HCT116 (cell line): ENCODE data around the gene SENP8. TPM values are rescaled to one million over a fixed set of nuclear protein-coding genes. Genes with fewer than 3 reads are reported as not detected.

ENCODE experiments used
- ATAC-seq: fragments of 200-7000 bp; cut with Tn5 transposase; 2 replicates; pipeline ENCODE4 v1.9.1; 2020; ENCODE audit warnings: mild to moderate bottlenecking, moderate library complexity
- BruUV-seq: library from RNA; stranded (reverse); fragments of 400-500 nt; replicated peaks from 2 replicates; lab custom pipeline; 2021; lab: Mats Ljungman, UMichigan
- CTCF ChIA-PET: fragments of 300-600 bp; sonication (Branson Sonifier 250); formaldehyde crosslinking; loops from one replicate; lab custom pipeline; 2021; ENCODE audit warnings: antibody characterized with exemption; lab: Charles Lee
- POLR2A ChIA-PET: fragments of 300-600, 350-600 bp; sonication (Branson Sonifier 250); formaldehyde crosslinking; loops from one replicate; lab custom pipeline; 2021; ENCODE audit warnings: antibody characterized with exemption; lab: Charles Lee
- RAD21 ChIA-PET, 2 experiments: fragments of 300-600 bp; sonication (Branson Sonifier 250); formaldehyde crosslinking; loops; one replicate each; lab custom pipeline; 2023; ENCODE audit warnings: low total read pairs in 2 of 2; ENCODE audit not compliant: uncharacterized antibody in 2 of 2, unreplicated experiment in 2 of 2, low non-redundant PET in 1 of 2; lab: Charles Lee
- DNase-seq: peaks from one replicate; pipeline ENCODE4 v3.0.0-alpha.2; 2010; ENCODE audit warnings: low read depth, low spot score
- H2AFZ ChIP-seq: fragments of 200-600 bp; shearing (Covaris generic), sonication (generic); 2 replicates; pipeline ENCODE4 v1.6.1; 2017; ENCODE audit warnings: low read depth, mixed run types, mixed read lengths, antibody characterized with exemption, low read length; ENCODE audit not compliant: poor library complexity, severe bottlenecking
- H3K27ac ChIP-seq: 2 replicates; pipeline ENCODE4 v1.5.1; 2012; ENCODE audit warnings: low read depth, low read length
- H3K27me3 ChIP-seq: fragments of 200-600 bp; sonication (generic); 2 replicates; pipeline ENCODE4 v1.6.1; 2016; ENCODE audit warnings: mixed run types, low read length, mixed read lengths; ENCODE audit not compliant: insufficient read depth
- H3K36me3 ChIP-seq, 2 experiments: fragments of 200-500 bp in 1 of 2; fragments of 200-600 bp in 1 of 2; sonication (Bioruptor generic) in 1 of 2; sonication (generic) in 1 of 2; 2 replicates each; pipeline versions ENCODE4 v1.5.1 to v1.6.1; 2014 to 2016; ENCODE audit warnings: low read length in 2 of 2, inconsistent platforms in 1 of 2, mixed read lengths in 1 of 2, mixed run types in 1 of 2; ENCODE audit not compliant: insufficient read depth in 2 of 2, control insufficient read depth in 1 of 2
- H3K4me1 ChIP-seq, 2 experiments: fragments of 200-600 bp in 1 of 2; sonication (generic) in 1 of 2; 2 replicates each; pipeline versions ENCODE4 v1.5.1 to v1.6.1; 2012 to 2017; ENCODE audit warnings: low read length in 2 of 2, inconsistent platforms in 1 of 2, mild to moderate bottlenecking in 1 of 2, mixed read lengths in 1 of 2, mixed run types in 1 of 2, moderate library complexity in 1 of 2; ENCODE audit not compliant: insufficient read depth in 2 of 2, control insufficient read depth in 1 of 2
- H3K4me2 ChIP-seq: fragments of 200-600 bp; sonication (generic); 2 replicates; pipeline ENCODE4 v1.6.1; 2017; ENCODE audit warnings: mixed run types, low read length, mixed read lengths
- H3K4me3 ChIP-seq, 2 experiments: fragments of 200-600 bp in 1 of 2; sonication (generic) in 1 of 2; replicated peaks in 1 of 2; 2 replicates each; pipeline ENCODE4 v1.5.1; 2011 to 2016; ENCODE audit warnings: low read length in 2 of 2, control low read depth in 1 of 2, low read depth in 1 of 2, mild to moderate bottlenecking in 1 of 2, mixed read lengths in 1 of 2, mixed run types in 1 of 2
- H3K79me2 ChIP-seq: fragments of 200-600 bp; sonication (generic); 2 replicates; pipeline ENCODE4 v1.6.1; 2017; ENCODE audit warnings: mild to moderate bottlenecking, mixed run types, low read length, moderate library complexity, mixed read lengths; ENCODE audit not compliant: insufficient read depth
- H3K9ac ChIP-seq: fragments of 200-600 bp; sonication (generic); 2 replicates; pipeline ENCODE4 v1.6.1; 2016; ENCODE audit warnings: low read length, mixed read lengths
- H3K9me2 ChIP-seq: fragments of 200-600 bp; sonication (generic), shearing (Covaris generic); 2 replicates; pipeline ENCODE4 v1.6.1; 2017; ENCODE audit warnings: mixed run types, mild to moderate bottlenecking, moderate library complexity; ENCODE audit not compliant: insufficient read depth
- H3K9me3 ChIP-seq, 2 experiments: fragments of 200-500 bp in 1 of 2; fragments of 200-600 bp in 1 of 2; sonication (Bioruptor generic) in 1 of 2; sonication (generic) in 1 of 2; 2 replicates each; pipeline ENCODE4 v1.6.1; 2014 to 2017; ENCODE audit warnings: low read length in 2 of 2, mixed read lengths in 2 of 2, inconsistent platforms in 1 of 2, low read depth in 1 of 2, mild to moderate bottlenecking in 1 of 2, mixed run types in 1 of 2, moderate library complexity in 1 of 2; ENCODE audit not compliant: control insufficient read depth in 1 of 2, insufficient read depth in 1 of 2
- H4K20me1 ChIP-seq: fragments of 200-600 bp; sonication (generic), shearing (Covaris generic); 2 replicates; pipeline ENCODE4 v1.6.1; 2017; ENCODE audit warnings: mixed run types, mild to moderate bottlenecking, moderate library complexity; ENCODE audit not compliant: insufficient read depth
- ATF3 ChIP-seq: IDR thresholded peaks from 2 replicates; pipeline ENCODE4 v1.6.1; 2012
- EZH2phosphoT487 ChIP-seq: fragments of 200-600 bp; IDR thresholded peaks from 2 replicates; pipeline ENCODE4 v1.6.1; 2018; ENCODE audit warnings: antibody characterized with exemption, borderline replicate concordance
- FOSL1 ChIP-seq: IDR thresholded peaks from 2 replicates; pipeline ENCODE4 v1.6.1; 2012; ENCODE audit warnings: low read depth
- JUND ChIP-seq: IDR thresholded peaks from 2 replicates; pipeline ENCODE4 v1.6.1; 2012
- POLR2AphosphoS5 ChIP-seq: IDR thresholded peaks from 2 replicates; pipeline ENCODE4 v1.6.1; 2011; ENCODE audit warnings: mild to moderate bottlenecking, low read depth, low read length, moderate library complexity
- SP1 ChIP-seq: IDR thresholded peaks from 2 replicates; pipeline ENCODE4 v1.6.1; 2012; ENCODE audit warnings: low read depth
- SRF ChIP-seq: IDR thresholded peaks from 2 replicates; pipeline ENCODE4 v1.6.1; 2012; ENCODE audit warnings: low read depth
- TCF7L2 ChIP-seq: IDR thresholded peaks from 2 replicates; pipeline ENCODE4 v1.7.0; 2011; ENCODE audit warnings: borderline replicate concordance, inconsistent platforms; ENCODE audit not compliant: insufficient read depth, insufficient read length; ENCODE audit errors: extremely low read depth
- ZBTB33 ChIP-seq: IDR thresholded peaks from 2 replicates; pipeline ENCODE4 v1.6.1; 2011; ENCODE audit warnings: mild to moderate bottlenecking, low read length, moderate library complexity; ENCODE audit not compliant: insufficient replicate concordance; ENCODE audit errors: extremely low read depth
- intact Hi-C: fragments of 100-400 bp; cut with micrococcal nuclease; formaldehyde crosslinking; loops from 2 replicates; pipeline ENCODE4 v1.10.0; 2022
- total RNA-seq: library from RNA; stranded (reverse); gene quantifications from one replicate; pipeline ENCODE4 v1.2.1, GENCODE V29; 2021; ENCODE audit not compliant: unreplicated experiment

SENP8 gene
- total RNA-seq, 1 experiment from 2014 or later, result 3.8 TPM

- TF ChIP-seq EZH2phosphoT487 (no peak), POLR2AphosphoS5 (no peak), JUND (no peak), TCF7L2 (no peak), SRF (no peak), FOSL1 (no peak)
These were observed 58.5 kb downstream of the SENP8 start (continued) for GRCh38 chr15:72176743-72177142.

- DNase-seq, result no peak
- BruUV-seq, result no TSS peak
- Histone ChIP-seq H3K36me3 (no peaks in the 10 kb centered on the region), H3K27ac (no peak overlapping the region), H3K79me2 (no peaks in the 10 kb centered on the region), H3K9ac (no peak overlapping the region), H2AFZ (no peak overlapping the region), H3K27me3 (no peaks in the 10 kb centered on the region), H3K9me3 (no peaks in the 10 kb centered on the region), H3K9me2 (no peaks in the 10 kb centered on the region), H4K20me1 (no peaks in the 10 kb centered on the region), H3K4me1 (peaks cover 13 to 15% of the 10 kb centered on the region in 2 experiments), H3K4me3 (no peak overlapping the region), H3K4me2 (no peak overlapping the region)
- POLR2A ChIA-PET, result no interaction called here
- ATAC-seq, result no peak
- RAD21 ChIA-PET, result no interaction called here
- no peak for TF ChIP-seq POLR2AphosphoS5
- TF ChIP-seq ATF3, result no peak
- no peak for TF ChIP-seq ZBTB33
- TF ChIP-seq SP1, result no peak
- no peak for TF ChIP-seq TCF7L2
- CTCF ChIA-PET, result no interaction called here
- intact Hi-C loops, result no loop called here
These were observed 60.9 kb downstream of the SENP8 start for GRCh38 chr15:72178976-72179585.
